Type B pancreatic cell (in vitro differentiated cells): ENCODE measurements around the gene REV3L. TPM values are rescaled to one million over a fixed set of nuclear protein-coding genes. Genes with fewer than 3 reads are reported as not detected.

Source experiments
- DNase-seq: peaks from one replicate; pipeline ENCODE4 v3.0.0; 2021; ENCODE audit warnings: mixed read lengths; ENCODE audit not compliant: unreplicated experiment; ENCODE audit errors: extremely low spot score
- H3K27ac Mint-ChIP-seq: 2 replicates; pipeline ENCODE4 v1.8.0; 2021; ENCODE audit warnings: mild to moderate bottlenecking, mixed read lengths
- H3K27me3 Mint-ChIP-seq: 2 replicates; pipeline ENCODE4 v1.8.0; 2021; ENCODE audit warnings: mixed read lengths
- H3K36me3 Mint-ChIP-seq: 2 replicates; pipeline ENCODE4 v1.8.0; 2021; ENCODE audit warnings: mixed read lengths
- H3K4me1 Mint-ChIP-seq: one replicate; pipeline ENCODE4 v1.8.0; 2021; ENCODE audit warnings: mixed read lengths; ENCODE audit not compliant: unreplicated experiment
- H3K4me3 Mint-ChIP-seq: 2 replicates; pipeline ENCODE4 v1.8.0; 2021; ENCODE audit warnings: mild to moderate bottlenecking, mixed read lengths
- H3K9me3 Mint-ChIP-seq: 2 replicates; pipeline ENCODE4 v1.8.0; 2021; ENCODE audit warnings: mixed read lengths
- CTCF ChIP-seq: fragments of 200-600 bp; sonication (generic); conservative IDR thresholded peaks from 2 replicates; pipeline ENCODE4 v1.5.0; 2021; ENCODE audit warnings: antibody characterized with exemption, mild to moderate bottlenecking
- total RNA-seq: library from RNA; stranded (reverse); gene quantifications from 2 replicates; pipeline ENCODE4 v1.2.1, GENCODE V29; 2021; ENCODE audit warnings: low replicate concordance

REV3L gene
- total RNA-seq, 1 donor from 2014 or later: 34.4 TPM

GRCh38 chr6:111282515-111282914 is 200.5 kb downstream of the REV3L start:
- Mint-ChIP-seq H3K4me1 (no peaks in the 10 kb centered on the region), H3K4me3 (no peak overlapping the region), H3K9me3 (peaks cover 17% of the 10 kb centered on the region), H3K27me3 (no peaks in the 10 kb centered on the region), H3K36me3 (peaks cover 61% of the 10 kb centered on the region), H3K27ac (no peak overlapping the region)
- no peak for DNase-seq
- no peak for TF ChIP-seq CTCF

GRCh38 chr6:111280445-111280955 is 202.5 kb downstream of the REV3L start:
- no peak for TF ChIP-seq CTCF
- no peak overlapping the region for H3K4me3 Mint-ChIP-seq
- H3K4me1 Mint-ChIP-seq: no peaks in the 10 kb centered on the region
- no peak for DNase-seq
- no peaks in the 10 kb centered on the region for H3K27me3 Mint-ChIP-seq
- H3K36me3 Mint-ChIP-seq: peaks cover 76% of the 10 kb centered on the region
- no peak overlapping the region for H3K27ac Mint-ChIP-seq
- H3K9me3 Mint-ChIP-seq: peaks cover 24% of the 10 kb centered on the region

- Mint-ChIP-seq H3K4me1 (no peaks in the 10 kb centered on the region), H3K36me3 (peaks cover 77% of the 10 kb centered on the region), H3K9me3 (peaks cover 31% of the 10 kb centered on the region), H3K27me3 (no peaks in the 10 kb centered on the region), H3K27ac (no peak overlapping the region), H3K4me3 (no peak overlapping the region)
- DNase-seq: no peak
- no peak for TF ChIP-seq CTCF
Observed at GRCh38 chr6:111278731-111279130, 204.3 kb downstream of the REV3L start.

GRCh38 chr6:111277819-111278218 is 205.2 kb downstream of the REV3L start:
- TF ChIP-seq CTCF: no peak
- Mint-ChIP-seq H3K4me3 (peak overlapping the region; percentile 38), H3K9me3 (peaks cover 31% of the 10 kb centered on the region), H3K36me3 (peaks cover 84% of the 10 kb centered on the region), H3K27me3 (no peaks in the 10 kb centered on the region), H3K27ac (peak overlapping the region; percentile 96), H3K4me1 (no peaks in the 10 kb centered on the region)
- DNase-seq: no peak

GRCh38 chr6:111276736-111277135 is 206.3 kb downstream of the REV3L start:
- no peak for DNase-seq
- Mint-ChIP-seq H3K4me3 (peak overlapping the region; percentile 67), H3K4me1 (no peaks in the 10 kb centered on the region), H3K27me3 (no peaks in the 10 kb centered on the region), H3K36me3 (peaks cover 74% of the 10 kb centered on the region), H3K27ac (peak overlapping the region; percentile 96), H3K9me3 (peaks cover 31% of the 10 kb centered on the region)
- TF ChIP-seq CTCF: no peak

GRCh38 chr6:111276335-111276734 is 206.7 kb downstream of the REV3L start:
- peaks cover 73% of the 10 kb centered on the region for H3K36me3 Mint-ChIP-seq
- H3K27me3 Mint-ChIP-seq: no peaks in the 10 kb centered on the region
- peak overlapping the region; percentile 96 for H3K27ac Mint-ChIP-seq
- H3K9me3 Mint-ChIP-seq: peaks cover 31% of the 10 kb centered on the region
- TF ChIP-seq CTCF: no peak
- H3K4me1 Mint-ChIP-seq: no peaks in the 10 kb centered on the region
- DNase-seq: no peak
- peak overlapping the region; percentile 67 for H3K4me3 Mint-ChIP-seq
